GM19351 (cell line): ENCODE measurements around the gene SGMS1.
"Not testable (repeated sequence)": the region's sequence is repeated elsewhere in the genome, so short reads cannot be mapped to it uniquely, and the experiment has no call there.

Experiments used
- ATAC-seq: cut with Tn5 transposase; IDR thresholded peaks from one replicate; pipeline ENCODE4 v1.9.1; 2021; ENCODE audit warnings: mild to moderate bottlenecking, moderate library complexity; ENCODE audit not compliant: unreplicated experiment

SGMS1 gene

GRCh38 chr10:50585921-50586739, 37.6 kb downstream of the SGMS1 start:
- ATAC-seq: no peak

DNA sequence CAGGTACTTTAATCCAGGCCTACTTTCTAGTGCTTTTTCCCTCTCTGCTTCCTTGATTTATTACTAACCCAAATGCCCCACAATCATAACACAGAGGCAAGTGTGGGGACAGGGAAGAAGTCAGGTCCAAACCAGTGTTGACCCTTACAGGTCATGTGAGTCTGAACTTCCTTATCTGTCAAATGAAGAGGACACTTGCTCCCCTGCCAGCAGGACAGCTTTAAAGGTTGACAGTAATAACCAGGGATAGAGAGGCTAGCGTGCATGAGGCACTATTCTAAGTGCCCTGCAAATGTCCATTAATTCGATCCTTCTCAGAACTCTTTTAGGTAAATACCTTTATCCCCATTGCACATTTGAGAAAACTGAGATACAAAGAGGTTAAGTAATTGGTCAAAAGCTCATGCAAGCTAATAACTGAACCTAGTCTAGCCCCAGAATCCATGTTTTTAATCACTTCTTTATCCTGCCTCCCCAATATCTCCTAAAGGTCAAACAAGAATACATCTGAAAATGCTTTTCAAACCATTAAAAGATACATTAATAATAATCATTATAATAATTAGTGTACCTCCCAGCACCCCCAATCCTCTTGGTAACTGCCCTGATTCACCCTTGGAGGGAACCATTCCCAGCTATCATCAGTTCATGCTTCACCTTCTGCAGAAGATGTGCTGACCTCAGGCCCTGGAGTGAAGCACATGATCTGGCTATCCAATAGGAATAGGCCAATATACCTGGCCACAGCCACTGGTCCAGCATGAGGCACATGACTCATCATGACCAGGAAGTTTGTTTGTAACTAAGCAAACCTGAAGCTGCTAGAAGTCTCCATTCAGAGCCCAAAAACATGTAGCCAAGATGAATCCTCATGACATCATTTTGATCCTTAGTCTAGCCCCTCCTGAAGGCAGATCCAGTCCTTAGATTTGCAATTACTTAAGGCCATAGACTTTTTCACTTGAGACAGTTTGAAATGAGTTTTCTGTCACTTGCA, 40.7 kb downstream of the SGMS1 start:
- ATAC-seq: no peak

- ATAC-seq: no peak
Measured at GRCh38 chr10:50582046-50582445, 41.7 kb downstream of the SGMS1 start.

GRCh38 chr10:50580262-50580891, 43.4 kb downstream of the SGMS1 start:
- ATAC-seq: no peak

GRCh38 chr10:50579491-50580261, 44.1 kb downstream of the SGMS1 start:
- no peak for ATAC-seq

DNA sequence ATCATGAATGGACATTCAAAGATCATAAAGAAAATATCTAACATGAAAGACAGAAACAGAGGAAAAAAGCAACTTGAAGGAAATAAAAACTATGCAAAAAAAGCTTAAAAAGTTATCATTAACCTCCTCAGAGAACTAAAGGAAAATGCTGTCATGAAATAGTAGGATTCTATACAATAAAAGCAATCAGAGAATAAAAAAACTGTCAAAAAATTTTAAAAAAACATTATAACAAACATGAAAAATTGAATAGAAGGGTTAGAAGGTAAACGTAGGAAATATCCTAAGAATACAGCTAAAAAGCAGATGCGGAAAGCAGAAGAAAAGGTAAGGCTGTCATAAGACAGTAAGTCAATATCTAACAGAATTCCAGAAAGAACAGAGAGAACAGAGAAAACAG, 44.8 kb downstream of the SGMS1 start:
- no peak for ATAC-seq

DNA sequence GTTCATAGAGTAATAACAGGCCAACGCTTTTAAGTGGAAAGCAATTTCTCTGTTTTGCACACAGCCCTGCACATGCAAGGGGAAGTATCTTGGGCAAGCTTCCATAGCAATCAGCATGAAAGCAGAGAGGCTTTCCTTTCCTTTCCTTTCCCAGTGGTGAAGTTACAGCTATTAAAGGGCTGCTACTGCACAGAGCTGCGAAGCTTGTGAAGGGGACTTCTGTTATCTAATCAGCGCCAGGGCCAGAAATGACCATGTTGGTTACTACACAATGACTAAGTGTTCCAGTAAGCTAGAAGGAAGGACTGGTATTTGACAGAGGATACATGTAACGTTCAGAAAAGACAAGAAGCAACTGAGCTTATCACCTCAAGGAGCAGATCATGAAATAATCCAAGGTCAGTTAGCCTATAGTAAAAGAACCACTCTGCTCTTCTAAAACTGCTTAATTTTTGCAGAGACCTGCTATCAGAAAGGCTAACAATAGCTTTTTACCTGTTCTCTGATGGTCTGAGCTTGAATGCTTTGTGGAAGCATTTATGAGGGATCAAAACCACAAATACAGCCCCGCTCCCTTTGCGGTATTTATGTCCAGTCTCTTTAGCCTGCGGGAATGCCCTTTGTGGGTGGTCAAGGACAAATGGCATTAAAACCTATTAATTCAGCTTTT, 45.9 kb downstream of the SGMS1 start:
- no peak for ATAC-seq

DNA sequence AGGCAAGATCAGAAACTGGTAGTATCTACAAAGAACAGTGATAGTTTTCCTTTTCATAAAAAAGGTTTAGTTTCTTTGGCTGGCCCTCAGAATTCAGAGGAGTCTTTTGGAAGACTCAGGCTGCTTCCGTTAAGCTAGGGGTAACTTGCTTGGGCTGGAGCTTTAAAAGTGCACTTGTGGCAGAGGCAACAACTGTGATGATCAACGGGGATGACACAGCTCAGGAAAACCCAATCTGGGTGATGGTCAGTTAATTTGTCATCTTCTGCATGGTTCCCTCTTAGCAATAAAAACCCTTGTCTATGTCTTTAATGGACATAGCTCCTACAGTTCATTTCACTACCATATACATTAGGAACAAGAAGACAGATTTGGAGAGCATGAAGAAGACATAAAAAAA, 46.7 kb downstream of the SGMS1 start:
- no peak for ATAC-seq

DNA sequence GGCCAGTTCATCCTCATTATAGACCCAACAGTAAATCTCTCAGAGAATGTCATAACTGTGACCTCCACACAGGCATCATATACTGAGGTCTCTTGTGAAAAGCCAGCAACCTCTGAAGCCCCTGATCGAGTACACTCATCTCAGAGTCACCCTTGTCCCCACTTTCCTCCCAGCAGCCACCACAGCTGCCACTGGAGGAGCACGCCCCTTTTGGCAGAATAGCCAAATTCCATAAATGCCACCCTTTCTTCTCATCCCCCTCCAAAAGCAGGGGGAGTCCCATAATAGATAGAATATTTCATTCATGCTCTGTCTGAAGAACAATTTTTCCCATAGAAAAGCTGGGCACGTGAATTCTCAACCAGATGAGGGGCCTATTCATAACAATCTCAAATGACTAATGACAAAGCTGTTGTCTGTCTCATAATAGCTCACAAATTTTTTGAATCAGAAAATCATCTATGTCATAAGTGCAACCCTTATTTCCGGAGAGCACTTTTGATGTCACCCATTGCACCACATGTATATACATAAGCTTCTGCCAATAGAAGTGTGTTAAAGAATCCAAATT, 47.4 kb downstream of the SGMS1 start:
- ATAC-seq: no peak

DNA sequence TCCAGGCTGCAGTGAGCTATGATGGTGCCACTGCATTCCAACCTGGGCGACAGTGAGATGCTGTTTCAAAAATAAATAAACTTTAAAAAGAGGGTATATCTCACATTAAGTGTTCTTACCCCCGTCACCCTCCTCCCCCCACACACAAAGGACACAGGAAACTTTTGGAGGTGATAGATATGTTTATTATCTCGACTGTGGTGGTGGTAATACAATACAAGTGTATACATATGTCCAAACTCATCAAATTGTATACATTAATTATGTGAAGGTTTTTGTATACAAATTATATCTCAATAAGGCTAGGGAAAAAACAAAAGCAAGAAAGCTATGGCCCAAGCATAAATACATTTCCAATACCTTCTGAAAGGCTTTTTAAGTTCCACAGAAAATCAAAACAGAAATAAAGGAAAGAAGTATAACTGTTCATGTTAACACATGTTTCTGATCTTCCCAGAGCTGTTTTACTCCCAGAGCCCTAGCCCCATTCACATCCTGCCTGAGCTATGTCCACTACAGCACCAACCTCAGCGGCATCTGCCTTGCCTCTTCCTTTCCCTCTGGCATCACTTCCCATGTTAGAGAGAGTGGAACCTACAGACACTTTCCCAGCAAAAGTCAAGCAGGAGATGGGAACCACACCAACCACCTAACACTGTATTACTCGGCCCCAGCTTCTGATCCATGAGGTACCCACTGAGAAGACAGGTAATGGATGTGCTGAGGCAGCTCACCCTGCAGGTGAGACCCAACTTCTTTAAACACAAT, 48.1 kb downstream of the SGMS1 start:
- ATAC-seq: no peak

DNA sequence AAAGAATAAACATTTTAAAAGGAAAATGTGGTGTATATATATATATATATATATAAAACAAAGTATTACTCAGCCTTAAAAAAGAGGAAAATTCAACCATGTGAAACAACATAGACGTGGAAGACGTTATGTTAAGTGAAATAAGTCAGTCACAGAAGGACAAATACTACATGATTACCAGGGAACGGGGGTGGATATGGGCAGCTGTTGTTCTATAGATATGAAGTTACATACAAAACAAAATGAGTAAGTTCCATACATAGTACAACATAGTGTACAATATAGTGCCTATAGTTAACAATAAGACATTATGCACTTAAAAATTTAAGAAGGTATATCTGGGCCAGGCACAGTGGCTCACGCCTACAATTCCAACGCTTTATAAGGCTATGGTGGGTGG, 48.8 kb downstream of the SGMS1 start:
- ATAC-seq: no peak

DNA sequence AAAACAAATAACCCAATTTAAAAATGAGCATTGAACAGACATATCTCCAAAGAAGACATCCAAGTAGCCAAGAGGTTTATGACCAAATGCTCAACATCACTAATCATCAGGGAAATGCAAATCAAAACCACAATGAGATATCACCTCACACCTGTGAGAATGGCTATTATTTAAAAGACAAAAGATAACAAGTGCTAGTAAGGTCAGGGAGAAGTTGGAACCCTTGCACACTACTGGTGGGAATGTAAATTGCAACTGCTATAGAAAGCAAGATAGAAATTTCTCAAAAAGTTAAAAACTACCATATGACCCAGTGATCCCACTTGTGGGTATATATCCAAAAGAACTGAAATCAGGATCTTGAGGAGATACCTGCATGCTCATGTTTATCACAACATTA, 49.5 kb downstream of the SGMS1 start:
- no peak for ATAC-seq

DNA sequence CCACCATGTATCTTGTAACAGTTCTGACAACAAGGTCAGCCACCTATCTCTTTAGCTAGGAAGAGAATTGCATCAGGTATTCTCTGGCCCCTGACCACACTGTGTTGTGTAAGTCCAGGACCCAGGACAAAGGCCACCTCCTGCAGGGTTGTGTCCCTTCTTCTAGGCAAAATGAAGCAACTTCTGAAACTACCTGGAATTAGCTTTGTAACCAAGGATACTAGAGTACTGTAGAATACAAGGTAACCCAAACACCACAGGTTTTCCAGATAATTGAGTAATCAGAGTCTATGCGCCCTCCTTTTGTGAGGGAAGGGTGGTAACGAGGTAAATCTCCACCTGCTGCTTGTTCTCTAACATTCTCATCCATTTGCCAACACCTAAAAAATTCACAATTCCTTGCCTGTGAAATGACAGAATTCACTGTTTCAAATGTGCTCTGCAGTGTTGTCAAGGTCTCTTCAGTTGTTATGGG, 51.7 kb downstream of the SGMS1 start:
- no peak for ATAC-seq

DNA sequence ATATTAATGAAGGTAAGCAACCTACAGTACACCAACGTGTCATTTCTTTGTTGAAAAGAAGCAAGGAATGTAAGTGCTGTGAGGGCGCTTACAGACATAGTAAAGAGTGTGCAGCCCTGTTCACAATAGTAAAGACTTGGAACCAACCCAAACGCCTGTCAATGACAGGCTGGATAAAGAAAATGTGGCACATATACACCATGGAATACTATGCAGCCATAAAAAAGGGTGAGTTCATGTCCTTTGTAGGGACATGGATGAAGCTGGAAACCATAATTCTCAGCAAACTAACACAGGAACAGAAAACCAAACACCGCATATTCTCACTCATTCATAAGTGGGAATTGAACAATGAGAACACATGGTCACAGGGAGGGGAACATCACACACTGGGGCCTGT, 55.0 kb downstream of the SGMS1 start:
- ATAC-seq: not testable (repeated sequence)

DNA sequence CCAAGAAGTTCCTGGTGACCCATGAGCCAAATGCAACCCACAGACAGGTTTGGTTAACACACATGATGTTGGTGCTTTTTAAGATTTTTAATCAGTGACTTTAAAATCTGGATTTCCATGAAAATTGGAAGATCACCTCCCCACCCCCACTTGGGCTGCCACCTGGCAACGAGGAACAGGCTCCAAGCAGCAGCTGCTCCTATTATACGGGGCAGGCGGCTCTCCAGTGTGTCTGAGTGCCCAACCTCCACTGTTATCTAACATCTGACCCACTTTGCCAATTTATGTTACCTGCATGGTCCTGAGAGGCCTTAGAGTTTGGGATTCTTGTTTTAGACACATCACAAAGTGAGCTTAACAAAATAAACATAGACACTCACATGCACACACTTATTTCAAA, 56.4 kb downstream of the SGMS1 start:
- no peak for ATAC-seq

DNA sequence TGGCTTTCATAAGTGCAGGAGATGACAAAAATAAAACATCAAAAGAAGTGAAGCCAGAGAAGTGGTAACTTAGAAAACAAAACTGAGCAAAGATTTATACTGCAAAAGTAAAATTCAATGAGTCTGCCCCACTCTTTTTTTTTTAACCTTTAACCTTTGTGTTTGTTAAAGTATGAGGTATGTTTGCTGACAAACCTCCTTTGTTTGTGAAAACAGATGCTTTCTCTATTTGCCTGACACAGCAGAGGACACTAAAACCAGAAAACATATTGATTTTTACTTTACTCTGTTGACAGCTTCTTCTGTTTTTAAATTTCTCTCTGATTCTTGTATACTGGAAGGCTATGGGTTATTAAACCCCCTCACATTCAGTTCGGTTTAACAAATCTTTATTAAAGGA, 57.6 kb downstream of the SGMS1 start:
- no peak for ATAC-seq

DNA sequence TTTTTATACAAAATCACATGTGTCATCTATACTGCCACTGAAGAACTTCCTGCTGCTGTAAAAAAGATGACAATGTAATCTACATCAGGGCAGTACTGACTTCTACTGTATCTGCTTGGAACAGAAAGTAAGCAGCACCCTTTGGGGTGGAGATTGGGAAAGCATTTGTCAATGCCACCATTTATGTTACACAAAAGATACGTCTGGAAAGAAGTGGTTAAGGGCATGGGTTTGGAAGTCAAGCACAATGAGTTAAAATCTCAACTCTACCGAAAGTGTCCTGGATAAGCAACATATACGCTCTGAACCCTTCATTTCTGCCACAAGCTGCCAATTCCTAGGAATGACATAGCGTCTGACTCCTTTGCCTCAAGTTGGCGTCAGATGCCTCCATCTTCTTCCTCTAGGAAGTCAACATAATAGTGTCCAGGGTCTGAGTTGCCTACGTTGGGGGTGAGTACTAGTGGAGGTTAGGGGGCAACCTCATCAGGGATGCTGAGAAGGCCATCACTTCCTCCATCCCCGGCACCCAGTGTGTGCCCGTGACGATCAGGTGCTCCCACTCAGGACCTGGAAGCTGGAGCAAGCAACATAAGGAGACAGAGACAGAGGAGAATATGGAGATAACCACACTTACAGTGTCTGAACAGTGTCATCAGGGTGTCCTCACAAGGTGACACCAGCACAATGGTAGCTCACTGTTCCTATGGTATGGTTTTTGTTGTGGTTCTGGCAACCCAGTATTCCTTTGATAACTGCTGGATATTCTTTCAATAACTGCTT, 58.3 kb downstream of the SGMS1 start:
- no peak for ATAC-seq

- ATAC-seq: no peak
Measured at GRCh38 chr10:50563906-50564305, 59.9 kb downstream of the SGMS1 start.
